HCEC 1CT (cell line): Measurements from ENCODE around the gene RABGAP1L.
A peak's percentile ranks its signal among the peaks of the same experiment; 100 is the strongest.
"Not testable (repeated sequence)": the region's sequence is repeated elsewhere in the genome, so short reads cannot be mapped to it uniquely, and the experiment has no call there.

Experiments used
- DNase-seq: peaks from one replicate; pipeline ENCODE4 v3.0.0-alpha.2; 2017

Gene RABGAP1L

DNA sequence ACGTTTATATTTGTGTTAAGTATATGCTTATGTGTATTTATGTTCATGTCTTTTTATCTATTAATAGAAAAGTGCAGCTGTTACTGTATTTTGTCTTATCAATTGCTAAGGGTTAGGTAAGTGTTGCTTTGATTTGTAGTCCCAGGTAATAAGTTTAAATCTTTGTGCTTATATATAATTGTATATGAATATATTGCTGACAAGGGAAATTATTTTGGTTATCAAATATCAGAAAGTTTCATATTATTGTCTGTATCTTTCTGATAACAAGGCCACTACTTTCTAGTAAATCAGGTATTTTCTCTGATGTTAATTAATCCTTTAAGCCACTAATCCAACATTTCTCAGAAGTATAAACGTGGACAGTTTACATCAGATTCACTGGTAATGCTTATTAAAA, 309.7 kb downstream of the RABGAP1L start:
- no peak for DNase-seq

- DNase-seq, result no peak
Observed at GRCh38 chr1:174469687-174470086, 310.4 kb downstream of the RABGAP1L start.

DNA sequence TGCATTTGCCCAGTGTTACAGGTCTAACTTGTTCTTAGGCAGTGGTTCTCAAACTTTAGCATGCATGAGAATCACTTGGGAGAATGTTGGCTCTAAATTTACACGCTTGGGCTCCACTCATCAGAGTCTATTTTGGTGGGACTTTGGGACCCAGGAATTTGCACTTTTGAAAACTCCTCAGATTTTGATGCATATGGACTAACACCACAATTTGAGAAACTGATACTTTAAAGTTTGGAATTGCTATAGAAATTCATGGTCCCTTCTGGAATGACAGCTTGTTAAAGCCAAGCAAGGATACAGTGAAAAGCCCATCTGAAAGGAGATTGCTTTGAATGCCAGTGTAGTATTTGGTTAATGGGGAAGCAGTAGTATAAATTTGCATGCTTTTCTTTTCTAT, 320.0 kb downstream of the RABGAP1L start:
- no peak for DNase-seq

- DNase-seq, result no peak
Observed at GRCh38 chr1:174480324-174480723, 321.0 kb downstream of the RABGAP1L start.

DNA sequence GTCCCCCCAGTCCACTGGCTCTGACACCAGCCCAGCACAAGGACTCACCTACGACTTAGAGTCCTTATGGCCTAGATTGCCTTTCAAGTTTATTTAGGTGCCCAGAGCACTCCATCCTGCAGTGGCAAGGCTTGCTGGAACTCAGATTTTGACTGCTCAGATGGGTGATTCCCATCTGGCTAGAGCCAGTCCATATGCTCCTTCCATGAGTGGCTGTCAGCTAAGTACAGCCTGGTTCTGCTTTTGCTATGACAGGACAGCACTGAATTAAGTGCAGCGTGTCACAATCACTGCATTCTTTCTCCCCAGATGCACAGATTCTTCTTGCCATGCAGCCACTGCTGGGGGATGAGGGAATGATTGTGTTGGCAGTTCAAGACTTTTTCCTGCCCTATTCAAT, 332.3 kb downstream of the RABGAP1L start:
- DNase-seq, result no peak

DNA sequence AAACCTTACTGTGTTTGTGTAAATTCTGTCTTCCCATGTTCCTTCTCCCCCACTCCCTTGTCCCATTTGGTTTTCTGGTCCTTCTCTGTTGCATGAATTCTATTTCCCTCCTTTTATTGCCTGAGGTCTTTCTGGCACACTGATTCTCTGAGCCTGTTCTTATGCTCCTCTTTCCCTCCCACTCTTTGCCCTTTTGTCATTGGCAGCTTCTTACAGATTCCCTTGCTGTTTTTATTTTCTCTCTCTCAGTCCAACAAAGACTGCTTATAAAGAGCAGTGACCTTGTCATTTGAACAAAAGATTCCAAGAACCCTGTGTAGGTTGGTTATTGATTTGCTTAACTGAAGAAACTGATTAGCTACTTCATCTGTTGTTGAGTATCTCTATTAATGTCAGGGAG, 338.2 kb downstream of the RABGAP1L start:
- DNase-seq, result no peak

GRCh38 chr1:174516755-174517154, 357.4 kb downstream of the RABGAP1L start:
- DNase-seq, result not testable (repeated sequence)

- no peak for DNase-seq
Observed at GRCh38 chr1:174519844-174520243, 360.5 kb downstream of the RABGAP1L start.

DNA sequence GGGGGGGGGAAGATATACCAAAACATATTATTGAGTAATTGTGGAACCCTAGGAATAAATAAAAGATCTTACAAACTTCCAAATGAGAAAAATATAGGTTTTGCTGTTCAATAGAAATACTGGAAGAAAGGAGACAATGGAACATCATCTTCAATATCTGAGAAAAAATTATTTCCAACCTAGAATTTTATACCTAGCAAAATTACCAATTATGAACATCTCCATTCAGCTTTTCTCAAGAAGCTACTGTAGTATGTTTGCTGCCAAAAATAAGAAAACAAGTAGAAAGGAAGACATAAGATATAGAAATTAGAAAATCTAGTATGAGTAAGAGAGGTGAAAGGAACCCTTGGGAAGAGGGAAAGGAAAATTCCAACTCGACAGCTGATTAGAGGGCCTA, 372.4 kb downstream of the RABGAP1L start:
- no peak for DNase-seq

DNA sequence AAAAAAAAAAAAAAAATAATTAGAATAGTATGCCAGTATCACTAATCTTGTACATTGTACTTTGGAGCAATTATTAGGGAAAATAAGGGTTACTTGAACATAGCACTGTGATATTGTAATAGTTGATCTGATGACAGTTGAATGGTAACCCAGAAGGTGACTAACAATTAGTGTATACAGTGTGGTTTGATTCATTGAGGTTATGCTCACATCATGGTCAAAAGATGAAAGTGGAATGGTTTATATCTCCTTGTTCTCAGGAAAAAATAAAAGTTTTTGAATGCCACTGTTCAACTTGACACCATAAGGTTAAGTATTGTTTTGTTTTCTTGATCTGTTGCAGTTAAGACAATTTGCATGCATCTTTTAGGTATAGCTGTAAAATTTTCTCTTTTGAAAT, 375.5 kb downstream of the RABGAP1L start:
- peak; percentile 89 for DNase-seq

DNA sequence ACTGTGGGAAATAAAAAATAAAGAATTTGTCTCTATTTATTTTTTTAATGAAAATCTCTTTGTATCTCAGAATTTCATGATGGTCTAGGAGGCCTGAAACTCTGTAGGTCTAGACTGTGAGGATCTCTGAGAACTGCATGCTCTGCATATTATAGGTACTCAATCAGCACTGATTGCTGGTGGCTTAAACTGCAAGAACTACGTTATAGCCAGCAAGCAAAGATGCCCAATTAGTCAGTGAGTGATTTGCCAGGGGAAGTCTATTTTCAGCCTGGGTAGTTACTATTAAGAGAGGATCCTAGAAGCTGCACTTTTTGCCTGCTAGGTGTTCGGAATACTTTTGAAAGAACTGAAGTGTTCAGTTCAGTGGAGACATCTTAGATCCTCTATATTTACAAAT, 375.9 kb downstream of the RABGAP1L start:
- DNase-seq, result peak; percentile 41

- DNase-seq, result not testable (repeated sequence)
Observed at GRCh38 chr1:174543421-174543820, 384.1 kb downstream of the RABGAP1L start.

DNA sequence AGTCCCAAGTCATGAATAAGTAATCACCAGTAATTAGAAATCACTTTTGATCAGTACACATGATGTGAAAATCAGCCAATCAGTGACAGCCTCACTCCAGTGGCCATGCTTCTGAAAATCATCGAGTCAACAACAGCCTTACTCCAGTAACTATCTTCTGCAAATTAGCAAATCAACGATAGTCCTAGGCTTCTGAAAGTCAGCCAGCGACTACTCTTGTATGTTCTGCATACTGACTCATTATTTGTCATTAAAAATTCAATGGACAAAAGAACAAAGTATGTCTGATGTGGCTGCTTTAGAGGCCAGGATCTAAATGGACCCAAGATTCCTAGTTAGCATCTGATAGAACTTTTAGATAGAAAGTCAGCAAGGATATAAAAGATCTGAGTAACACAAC, 391.0 kb downstream of the RABGAP1L start:
- DNase-seq, result no peak

- DNase-seq, result peak; percentile 13
Observed at GRCh38 chr1:174556392-174556791, 397.1 kb downstream of the RABGAP1L start.

- no peak for DNase-seq
Observed at GRCh38 chr1:174568551-174568950, 409.2 kb downstream of the RABGAP1L start.

GRCh38 chr1:174569240-174569639, 409.9 kb downstream of the RABGAP1L start:
- no peak for DNase-seq

- DNase-seq, result no peak
Observed at GRCh38 chr1:174572771-174573170, 413.5 kb downstream of the RABGAP1L start.

DNA sequence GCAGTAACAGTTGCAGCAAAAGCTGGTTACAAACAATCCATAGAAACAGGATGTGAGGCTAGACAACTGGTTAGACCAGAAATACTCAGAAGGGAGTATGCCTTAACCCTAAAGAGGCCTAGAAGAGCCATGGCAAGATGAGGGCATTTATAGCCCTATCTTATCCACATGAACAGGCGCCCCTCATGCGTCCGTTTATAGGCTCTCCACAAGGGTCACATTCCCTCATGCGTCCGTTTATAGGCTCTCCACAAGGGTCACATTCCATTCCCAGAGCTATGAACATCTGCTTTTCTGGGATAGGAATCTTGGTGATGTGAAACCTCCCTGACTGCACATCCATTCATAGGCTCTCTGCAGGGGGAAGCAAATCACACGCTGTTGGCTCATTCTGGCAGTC, 416.8 kb downstream of the RABGAP1L start:
- DNase-seq, result not testable (repeated sequence)

- no peak for DNase-seq
Observed at GRCh38 chr1:174577681-174578080, 418.4 kb downstream of the RABGAP1L start.

DNA sequence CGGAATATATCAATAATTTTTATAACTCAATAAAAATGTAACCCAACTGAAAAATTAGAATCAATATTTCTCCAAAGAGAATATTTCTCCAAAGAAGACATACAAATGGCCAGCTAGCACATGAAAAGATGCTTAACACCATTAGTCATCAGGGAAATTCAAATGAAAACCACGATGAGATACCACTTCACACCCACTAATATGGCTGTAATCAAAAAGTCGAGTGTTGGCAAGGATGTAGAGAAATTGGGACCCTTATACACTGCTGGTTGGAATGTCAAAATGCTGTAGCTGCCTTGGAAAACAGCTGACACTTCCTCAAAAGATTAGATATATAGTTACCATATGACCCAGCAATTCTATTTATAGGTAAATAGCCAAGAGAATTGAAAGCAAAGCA, 421.5 kb downstream of the RABGAP1L start:
- DNase-seq, result no peak

DNA sequence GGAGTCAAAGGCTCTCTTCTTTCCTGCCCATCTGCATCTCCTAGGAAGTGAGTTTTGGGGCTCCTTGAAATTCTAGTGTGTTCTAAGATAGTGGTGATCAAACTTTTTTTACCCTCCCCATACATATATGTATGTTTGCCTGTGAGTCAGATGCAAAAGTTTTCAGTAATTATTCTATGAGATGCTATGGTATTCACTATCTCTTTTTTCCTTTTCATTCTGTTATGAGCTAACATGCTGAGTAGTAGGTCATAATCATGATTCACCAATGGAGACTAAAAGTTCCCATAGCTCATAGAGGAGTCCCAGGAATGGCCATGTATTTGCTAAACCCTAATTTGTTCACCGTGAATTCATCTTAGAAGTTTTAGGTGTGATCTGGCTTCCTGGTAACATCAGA, 424.0 kb downstream of the RABGAP1L start:
- DNase-seq, result no peak

GRCh38 chr1:174584071-174584470, 424.8 kb downstream of the RABGAP1L start:
- no peak for DNase-seq

GRCh38 chr1:174588618-174589017, 429.3 kb downstream of the RABGAP1L start:
- DNase-seq, result not testable (repeated sequence)

DNA sequence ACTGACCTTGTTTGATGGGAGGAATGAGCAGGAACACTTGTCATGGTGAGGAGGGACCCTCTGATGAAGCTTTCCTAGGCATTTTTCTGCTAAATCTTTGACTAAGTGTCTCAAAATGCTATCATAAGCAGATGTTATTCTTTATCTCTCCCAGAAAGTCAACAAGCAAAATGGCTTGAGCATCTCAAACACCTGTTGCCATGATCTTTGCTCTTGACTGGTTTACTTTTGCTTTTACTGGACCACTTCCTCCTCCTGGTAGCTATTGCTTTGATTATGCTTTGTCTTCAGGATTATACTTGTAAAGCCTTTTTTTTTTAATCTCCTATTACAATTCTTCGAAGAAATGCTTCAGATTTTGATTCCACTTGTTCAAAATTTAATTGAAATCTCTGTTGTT, 445.9 kb downstream of the RABGAP1L start:
- DNase-seq, result no peak

DNA sequence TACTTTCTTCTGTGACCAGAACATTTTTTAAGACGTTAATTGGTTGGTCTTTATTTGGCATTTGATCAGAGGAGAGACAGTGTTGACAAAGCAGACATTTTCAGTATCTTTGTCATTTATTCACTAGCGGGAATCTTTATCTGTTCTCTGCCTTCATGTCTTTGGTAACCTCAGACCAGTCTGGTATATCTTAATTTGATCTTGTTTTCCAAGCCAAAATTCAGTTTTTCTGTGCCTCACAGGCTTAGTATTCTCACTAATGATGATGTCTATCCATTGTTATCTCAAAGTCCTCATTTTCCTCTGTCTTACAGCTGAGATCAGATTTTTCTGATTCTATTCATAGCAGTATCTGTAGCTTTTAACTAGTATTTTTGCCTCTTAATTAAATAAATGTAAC, 447.2 kb downstream of the RABGAP1L start:
- DNase-seq, result no peak

- DNase-seq, result not testable (repeated sequence)
Observed at GRCh38 chr1:174617905-174618304, 458.6 kb downstream of the RABGAP1L start.
